Measurements from ENCODE around the gene SLIT3. TPM values are rescaled to one million over a fixed set of nuclear protein-coding genes. Genes with fewer than 3 reads are reported as not detected.

The SLIT3 gene
- total and polyA plus RNA-seq, 9 of the 15 experiments (the other 6 are each of a cell fraction or from before 2014, with no cell fraction given) = 0.01 to 0.04 TPM; not detected in 7

- Histone ChIP-seq H3K4me1 (replicated peaks in 1 of 2; ENCODE audit: control insufficient read depth in 2 of 2, insufficient read depth in 2 of 2, low read length in 2 of 2) (no peaks in the 10 kb centered on the region; a peak in 1 of 5 replicates), H3K9me1 (ENCODE audit: control insufficient read depth, insufficient read depth, low read length) (no peaks in the 10 kb centered on the region), H4K20me1 (replicated peaks; ENCODE audit: control insufficient read depth, insufficient read depth, low read length) (peaks cover 3% of the 10 kb centered on the region; the same call in 1 of the 2 replicates), H2AFZ (ENCODE audit: low read depth, low read length) (no peak overlapping the region), H3K4me3 (no peak overlapping the region), H3K27ac (ENCODE audit: extremely low read depth, low read depth, low read length) (no peak overlapping the region), H3K27me3 (ENCODE audit: control insufficient read depth in 2 of 2, insufficient read depth in 2 of 2, low read length in 2 of 2) (peaks cover 0 to 5% of the 10 kb centered on the region in 2 experiments; a peak in 1 of 5 replicates), H3K9ac (ENCODE audit: insufficient read depth in 1 of 2, low read depth in 2 of 2, low read length in 2 of 2) (no peak overlapping the region), H3K36me3 (ENCODE audit: control insufficient read depth, insufficient read depth, low read length) (no peaks in the 10 kb centered on the region), H3K79me2 (ENCODE audit: control insufficient read depth, insufficient read depth, low read length) (no peaks in the 10 kb centered on the region), H3K4me2 (ENCODE audit: insufficient read depth, low read length) (no peak overlapping the region), H3K9me3 (replicated peaks; ENCODE audit: control insufficient read depth, insufficient read depth, low read depth, low read length) (no peaks in the 10 kb centered on the region)
- 6% methylated on average over 9 of the region's 9 CpGs for WGBS (ENCODE audit: insufficient coverage, low coverage, missing lambda C conversion rate)
- peak; percentile 71 to 79 (median 76) for DNase-seq (ENCODE audit: extremely low read depth in 1 of 4, low spot score in 3 of 4)
- ChIA-PET CTCF (ENCODE audit: low intra/inter-chr PET ratio) (interaction anchor here (1.2 kb wide), 1 partner anchor 1421 kb away, joined by 4 read pairs; no protein-coding TSS in a partner anchor), POLR2A (no interaction called here)
- ATAC-seq = peak; percentile 91
- in situ Hi-C loops (cut with MboI) (no loop called here), intact Hi-C loops (cut with micrococcal nuclease) (loop anchor here (1.0 kb wide), 1 partner anchor 623 kb away; no protein-coding TSS in a partner anchor)
- FAIRE-seq = peak; percentile 98
- no TSS peak for BruUV-seq (replicated peaks)
- TF ChIP-seq REST (IDR thresholded peaks at IDR 0.05; ENCODE audit: borderline replicate concordance) = peak; percentile 56; the same call in 1 of the 2 replicates
- TF ChIP-seq REST (CRISPR knock-in tag; IDR thresholded peaks at IDR 0.05; ENCODE audit: low read depth) = no peak
- no peak for TF ChIP-seq MYC (IDR thresholded peaks at IDR 0.05; ENCODE audit: low read depth, low read length)
- TF ChIP-seq MYC (CRISPR knock-in tag; IDR thresholded peaks at IDR 0.05; ENCODE audit: borderline replicate concordance, low read depth) = no peak
- TF ChIP-seq ATF7 (IDR thresholded peaks at IDR 0.05) = no peak
- TF ChIP-seq KAT8 (IDR thresholded peaks at IDR 0.05; ENCODE audit: low read depth) = no peak
- TF ChIP-seq CLOCK (CRISPR knock-in tag; IDR thresholded peaks at IDR 0.05; ENCODE audit: borderline replicate concordance) = no peak
- no peak for TF ChIP-seq SRSF3 (IDR thresholded peaks at IDR 0.05; ENCODE audit: insufficient read depth, low read length)
- no peak for TF ChIP-seq NCOA2 (IDR thresholded peaks at IDR 0.05; ENCODE audit: partially characterized antibody in 2 of 2)
- peak; percentile 76 to 84 for TF ChIP-seq RAD21 (CRISPR knock-in tag; conservative IDR thresholded peaks at IDR 0.05 in 1 of 2, IDR thresholded peaks at IDR 0.05 in 1 of 2)
- no peak for TF ChIP-seq ZNF217 (CRISPR knock-in tag; IDR thresholded peaks at IDR 0.05)
- no peak for TF ChIP-seq ZNF253 (CRISPR knock-in tag; conservative IDR thresholded peaks at IDR 0.05)
- no peak for TF ChIP-seq SMARCE1 (IDR thresholded peaks at IDR 0.05)
Observed at GRCh38 chr5:168679515-168679920, 621.4 kb downstream of the SLIT3 start.
